PC-9 (cell line): ENCODE data around the gene C11orf65. TPM values are rescaled to one million over a fixed set of nuclear protein-coding genes. Genes with fewer than 3 reads are reported as not detected.

Experiments
- BruUV-seq: library from RNA; stranded (reverse); fragments of 400-500 nt; replicated peaks from 2 replicates; lab custom pipeline; 2021; lab: Mats Ljungman, UMichigan
- CTCF ChIA-PET: fragments of 300-600 bp; sonication (Branson Sonifier 250); formaldehyde crosslinking; loops from one replicate; lab custom pipeline; 2022; ENCODE audit warnings: antibody characterized with exemption; lab: Charles Lee
- POLR2A ChIA-PET: fragments of 300-600 bp; sonication (Branson Sonifier 250); formaldehyde crosslinking; loops from one replicate; lab custom pipeline; 2022; ENCODE audit warnings: antibody characterized with exemption; ENCODE audit not compliant: unreplicated experiment; lab: Charles Lee
- DNase-seq, 2 experiments: peaks; one replicate each; pipeline versions ENCODE4 v3.0.0 to v3.0.0-alpha.2; 2015 to 2022; ENCODE audit warnings: mixed read lengths in 1 of 2
- H2AFZ ChIP-seq: fragments of 200-600 bp; sonication (generic); 2 replicates; pipeline ENCODE4 v1.8.1; 2017; ENCODE audit warnings: antibody characterized with exemption
- H3F3A ChIP-seq: fragments of 200-600 bp; sonication (generic); 2 replicates; pipeline ENCODE4 v1.8.1; 2017; ENCODE audit warnings: antibody characterized with exemption, mild to moderate bottlenecking, low read depth; ENCODE audit not compliant: insufficient read depth
- H3K27ac ChIP-seq: fragments of 200-600 bp; sonication (generic); 2 replicates; pipeline ENCODE4 v1.6.1; 2016; ENCODE audit warnings: mixed run types
- H3K27me3 ChIP-seq: fragments of 200-600 bp; sonication (generic); 2 replicates; pipeline ENCODE4 v1.6.1; 2016; ENCODE audit warnings: low read depth, mixed run types; ENCODE audit not compliant: insufficient read depth
- H3K36me3 ChIP-seq: fragments of 200-600 bp; sonication (generic); 2 replicates; pipeline ENCODE4 v1.6.1; 2016; ENCODE audit warnings: low read depth, mixed run types
- H3K4me1 ChIP-seq: fragments of 200-600 bp; sonication (generic); replicated peaks from 2 replicates; pipeline ENCODE4 v1.6.1; 2016; ENCODE audit warnings: mixed run types; ENCODE audit not compliant: insufficient read depth
- H3K4me2 ChIP-seq: fragments of 200-600 bp; sonication (generic); 2 replicates; pipeline ENCODE4 v1.6.1; 2017; ENCODE audit warnings: mixed run types
- H3K4me3 ChIP-seq: fragments of 200-600 bp; sonication (generic); 2 replicates; pipeline ENCODE4 v1.6.1; 2016; ENCODE audit warnings: mixed run types
- H3K79me2 ChIP-seq: fragments of 200-600 bp; sonication (generic); 2 replicates; pipeline ENCODE4 v1.6.1; 2017; ENCODE audit warnings: low read depth, mixed run types
- H3K9me2 ChIP-seq: fragments of 200-600 bp; sonication (generic); 2 replicates; pipeline ENCODE4 v1.8.1; 2017; ENCODE audit warnings: mild to moderate bottlenecking; ENCODE audit not compliant: insufficient read depth
- H3K9me3 ChIP-seq: fragments of 200-600 bp; sonication (generic); 2 replicates; pipeline ENCODE4 v1.8.1; 2016; ENCODE audit warnings: low read depth; ENCODE audit not compliant: insufficient read depth
- H4K20me1 ChIP-seq: fragments of 200-600 bp; sonication (generic); 2 replicates; pipeline ENCODE4 v1.8.1; 2017; ENCODE audit not compliant: insufficient read depth
- EZH2 ChIP-seq: fragments of 200-600 bp; sonication (generic); IDR thresholded peaks from 2 replicates; pipeline ENCODE4 v1.8.0; 2017; ENCODE audit warnings: antibody characterized with exemption, low read depth
- intact Hi-C: fragments of 100-400 bp; cut with micrococcal nuclease; formaldehyde crosslinking; loops from one replicate; pipeline ENCODE4 v1.10.0; 2022; ENCODE audit not compliant: unreplicated experiment
- total RNA-seq: library from RNA; stranded (reverse); gene quantifications from 2 replicates; pipeline ENCODE4 v1.2.3, GENCODE V29; 2021
- TF ChIP-seq, protein P1 (sequence below): fragments of 200-600 bp; sonication (generic); conservative IDR thresholded peaks from 2 replicates; pipeline ENCODE4 v1.6.1; 2017; ENCODE audit warnings: mixed run types, antibody characterized with exemption, mild to moderate bottlenecking, moderate library complexity

The C11orf65 gene
- total RNA-seq, 1 experiment from 2014 or later: 1.7 TPM

DNA sequence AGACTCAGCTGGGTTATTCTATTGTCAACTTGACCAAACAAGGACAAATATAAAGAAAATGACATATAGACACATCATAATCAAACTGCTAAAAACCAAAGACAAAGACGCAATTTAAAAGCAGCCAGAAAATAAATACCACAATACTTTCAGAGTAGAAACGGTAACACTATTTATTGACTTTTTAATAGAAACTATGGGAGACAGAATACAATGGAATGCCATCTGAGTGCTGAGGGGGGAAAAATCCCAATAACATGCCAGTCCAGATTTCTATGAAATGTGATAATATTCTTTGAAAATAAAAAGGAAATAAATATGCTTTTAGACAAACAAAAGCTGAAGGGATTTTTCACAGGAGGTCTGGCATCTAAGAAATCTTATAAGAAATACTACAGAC lies 30.7 kb downstream of the C11orf65 start:
- BruUV-seq: no TSS peak
- TF ChIP-seq, protein P1, sequence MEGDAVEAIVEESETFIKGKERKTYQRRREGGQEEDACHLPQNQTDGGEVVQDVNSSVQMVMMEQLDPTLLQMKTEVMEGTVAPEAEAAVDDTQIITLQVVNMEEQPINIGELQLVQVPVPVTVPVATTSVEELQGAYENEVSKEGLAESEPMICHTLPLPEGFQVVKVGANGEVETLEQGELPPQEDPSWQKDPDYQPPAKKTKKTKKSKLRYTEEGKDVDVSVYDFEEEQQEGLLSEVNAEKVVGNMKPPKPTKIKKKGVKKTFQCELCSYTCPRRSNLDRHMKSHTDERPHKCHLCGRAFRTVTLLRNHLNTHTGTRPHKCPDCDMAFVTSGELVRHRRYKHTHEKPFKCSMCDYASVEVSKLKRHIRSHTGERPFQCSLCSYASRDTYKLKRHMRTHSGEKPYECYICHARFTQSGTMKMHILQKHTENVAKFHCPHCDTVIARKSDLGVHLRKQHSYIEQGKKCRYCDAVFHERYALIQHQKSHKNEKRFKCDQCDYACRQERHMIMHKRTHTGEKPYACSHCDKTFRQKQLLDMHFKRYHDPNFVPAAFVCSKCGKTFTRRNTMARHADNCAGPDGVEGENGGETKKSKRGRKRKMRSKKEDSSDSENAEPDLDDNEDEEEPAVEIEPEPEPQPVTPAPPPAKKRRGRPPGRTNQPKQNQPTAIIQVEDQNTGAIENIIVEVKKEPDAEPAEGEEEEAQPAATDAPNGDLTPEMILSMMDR: no peak
- no peak for TF ChIP-seq EZH2
- intact Hi-C loops: no loop called here
- CTCF ChIA-PET: no interaction called here
- Histone ChIP-seq H3K9me2 (no peaks in the 10 kb centered on the region), H3K27me3 (no peaks in the 10 kb centered on the region), H3K79me2 (no peaks in the 10 kb centered on the region), H2AFZ (no peak overlapping the region), H3K36me3 (no peaks in the 10 kb centered on the region), H3K27ac (no peak overlapping the region), H4K20me1 (no peaks in the 10 kb centered on the region), H3K4me2 (no peak overlapping the region), H3K9me3 (peaks cover 7% of the 10 kb centered on the region; the same call in 1 of the 2 replicates), H3F3A (no peaks in the 10 kb centered on the region), H3K4me3 (no peak overlapping the region), H3K4me1 (no peaks in the 10 kb centered on the region)
- DNase-seq: no peak
- POLR2A ChIA-PET: no interaction called here

DNA sequence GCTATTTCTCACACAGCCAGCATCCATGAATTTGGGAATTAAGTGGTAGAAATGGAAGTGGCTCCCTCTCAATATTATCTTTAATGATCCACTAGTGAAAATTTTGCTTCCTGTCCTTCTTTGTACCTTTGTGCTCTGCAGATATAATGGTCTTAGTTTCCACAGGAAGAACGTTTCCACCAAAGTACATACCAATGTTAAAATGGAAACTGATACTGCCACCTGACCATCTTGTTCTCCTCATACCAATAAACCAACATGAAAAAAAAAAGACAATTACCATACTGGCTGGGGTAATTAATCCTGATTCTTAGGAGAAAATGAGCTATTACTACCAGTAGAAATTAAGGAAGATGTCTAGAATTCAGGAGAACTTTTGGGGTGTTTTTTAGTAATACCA lies 32.3 kb downstream of the C11orf65 start:
- Histone ChIP-seq H3F3A (no peaks in the 10 kb centered on the region), H4K20me1 (no peaks in the 10 kb centered on the region), H3K9me2 (no peaks in the 10 kb centered on the region), H3K4me2 (no peak overlapping the region), H2AFZ (no peak overlapping the region), H3K27me3 (no peaks in the 10 kb centered on the region), H3K4me1 (no peaks in the 10 kb centered on the region), H3K9me3 (peaks cover 7% of the 10 kb centered on the region; the same call in 1 of the 2 replicates), H3K79me2 (no peaks in the 10 kb centered on the region), H3K27ac (no peak overlapping the region), H3K36me3 (no peaks in the 10 kb centered on the region), H3K4me3 (no peak overlapping the region)
- ChIA-PET POLR2A (no interaction called here), CTCF (no interaction called here)
- intact Hi-C loops: no loop called here
- TF ChIP-seq, protein P1: no peak
- no peak for TF ChIP-seq EZH2
- BruUV-seq: no TSS peak
- DNase-seq: peak in 1 of 2 experiments; percentile 11

DNA sequence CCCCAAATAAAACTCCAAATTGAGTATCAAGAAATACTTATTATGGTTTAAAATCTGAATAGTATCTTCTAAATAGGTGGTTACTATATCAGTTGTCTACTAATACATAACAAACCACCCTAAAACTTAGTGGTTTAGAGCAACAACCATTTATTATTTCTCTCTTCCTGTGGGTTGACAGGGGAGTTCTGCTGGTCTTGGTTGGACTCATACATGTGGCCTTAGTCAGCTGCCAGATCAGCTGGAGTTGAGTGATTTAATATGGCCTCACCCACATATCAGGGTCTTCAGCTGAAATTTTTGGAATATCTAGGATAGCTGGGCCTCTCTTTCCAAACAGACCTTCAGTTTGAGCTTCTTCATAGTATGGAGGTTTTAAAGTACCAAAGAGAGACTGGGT lies 34.5 kb downstream of the C11orf65 start:
- CTCF ChIA-PET: no interaction called here
- H3K9me2 ChIP-seq: no peaks in the 10 kb centered on the region
- no peak overlapping the region for H3K4me2 ChIP-seq
- TF ChIP-seq EZH2: no peak
- TF ChIP-seq, protein P1: no peak
- H3K4me1 ChIP-seq: no peaks in the 10 kb centered on the region
- H3K79me2 ChIP-seq: no peaks in the 10 kb centered on the region
- H4K20me1 ChIP-seq: no peaks in the 10 kb centered on the region
- DNase-seq: no peak
- no peaks in the 10 kb centered on the region for H3K27me3 ChIP-seq
- BruUV-seq: no TSS peak
- no peak overlapping the region for H3K4me3 ChIP-seq
- intact Hi-C loops: no loop called here
- H3K36me3 ChIP-seq: no peaks in the 10 kb centered on the region
- peaks cover 7% of the 10 kb centered on the region; the same call in 1 of the 2 replicates for H3K9me3 ChIP-seq
- POLR2A ChIA-PET: no interaction called here
- H3F3A ChIP-seq: no peaks in the 10 kb centered on the region
- no peak overlapping the region for H2AFZ ChIP-seq
- H3K27ac ChIP-seq: no peak overlapping the region
